GM12874 (cell line): ENCODE results near the gene DSTYK.

Experiments
- CTCF ChIP-seq: IDR thresholded peaks from 2 replicates; pipeline ENCODE4 v1.5.1; 2011; ENCODE audit warnings: low read depth, mild to moderate bottlenecking, control low read depth, low read length, moderate library complexity; ENCODE audit not compliant: insufficient read depth

Gene DSTYK

GRCh38 chr1:205129447-205130029 lies 82.0 kb downstream of the DSTYK start:
- TF ChIP-seq CTCF, result no peak

GRCh38 chr1:205128050-205128449 lies 83.5 kb downstream of the DSTYK start:
- TF ChIP-seq CTCF, result no peak

- no peak for TF ChIP-seq CTCF
Measured at GRCh38 chr1:205127646-205128045, 83.9 kb downstream of the DSTYK start.

- TF ChIP-seq CTCF, result no peak
Measured at GRCh38 chr1:205124726-205125125, 86.8 kb downstream of the DSTYK start.

GRCh38 chr1:205122489-205122882 lies 89.0 kb downstream of the DSTYK start:
- no peak for TF ChIP-seq CTCF

GRCh38 chr1:205121660-205122488 lies 89.6 kb downstream of the DSTYK start, which contains the start of gene RBBP5:
RBBP5 (minus strand) TSS chr1:205121978; CDS start chr1:205121873, 105 bp downstream.
- TF ChIP-seq CTCF, result peak; percentile 77

GRCh38 chr1:205118752-205119151 lies 92.8 kb downstream of the DSTYK start:
- TF ChIP-seq CTCF, result no peak
